Loucy (cell line): ENCODE measurements around the gene AUH.

Source experiments
- EZH2phosphoT487 ChIP-seq: fragments of 200-600 bp; IDR thresholded peaks from 2 replicates; pipeline ENCODE4 v1.6.1; 2018; ENCODE audit warnings: antibody characterized with exemption, mild to moderate bottlenecking, moderate library complexity, borderline replicate concordance
- TF ChIP-seq, protein P1 (sequence below): fragments of 200-600 bp; sonication (generic); conservative IDR thresholded peaks from 2 replicates; pipeline ENCODE4 v1.5.1; 2014; ENCODE audit warnings: mild to moderate bottlenecking, antibody characterized with exemption, low read length

GRCh38 chr9:91234523-91234922, 127.2 kb downstream of the AUH start:
- TF ChIP-seq, protein P1, sequence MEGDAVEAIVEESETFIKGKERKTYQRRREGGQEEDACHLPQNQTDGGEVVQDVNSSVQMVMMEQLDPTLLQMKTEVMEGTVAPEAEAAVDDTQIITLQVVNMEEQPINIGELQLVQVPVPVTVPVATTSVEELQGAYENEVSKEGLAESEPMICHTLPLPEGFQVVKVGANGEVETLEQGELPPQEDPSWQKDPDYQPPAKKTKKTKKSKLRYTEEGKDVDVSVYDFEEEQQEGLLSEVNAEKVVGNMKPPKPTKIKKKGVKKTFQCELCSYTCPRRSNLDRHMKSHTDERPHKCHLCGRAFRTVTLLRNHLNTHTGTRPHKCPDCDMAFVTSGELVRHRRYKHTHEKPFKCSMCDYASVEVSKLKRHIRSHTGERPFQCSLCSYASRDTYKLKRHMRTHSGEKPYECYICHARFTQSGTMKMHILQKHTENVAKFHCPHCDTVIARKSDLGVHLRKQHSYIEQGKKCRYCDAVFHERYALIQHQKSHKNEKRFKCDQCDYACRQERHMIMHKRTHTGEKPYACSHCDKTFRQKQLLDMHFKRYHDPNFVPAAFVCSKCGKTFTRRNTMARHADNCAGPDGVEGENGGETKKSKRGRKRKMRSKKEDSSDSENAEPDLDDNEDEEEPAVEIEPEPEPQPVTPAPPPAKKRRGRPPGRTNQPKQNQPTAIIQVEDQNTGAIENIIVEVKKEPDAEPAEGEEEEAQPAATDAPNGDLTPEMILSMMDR = no peak
- no peak for TF ChIP-seq EZH2phosphoT487
